ENCODE results near the gene PREB. TPM values are rescaled to one million over a fixed set of nuclear protein-coding genes. Genes with fewer than 3 reads are reported as not detected.
A peak's percentile ranks its signal among the peaks of the same experiment; 100 is the strongest.

Gene PREB
- total and polyA plus RNA-seq, 2 of the 13 experiments (the other 11 are each of a cell fraction or from before 2014, with no cell fraction given): 112 to 192 TPM

- TF ChIP-seq IKZF5 (CRISPR knock-in tag; IDR thresholded peaks at IDR 0.05): no peak
- TF ChIP-seq ERF (CRISPR knock-in tag; IDR thresholded peaks at IDR 0.05): 0 out of 2 replicates have a peak, but pooled peaks have one; percentile 13
- TF ChIP-seq ZNF672 (CRISPR knock-in tag; IDR thresholded peaks at IDR 0.05): no peak
- TF ChIP-seq ZFP82 (CRISPR knock-in tag; IDR thresholded peaks at IDR 0.05; ENCODE audit: borderline replicate concordance): no peak
- no peak for TF ChIP-seq HINFP (CRISPR knock-in tag; IDR thresholded peaks at IDR 0.05; ENCODE audit: low read depth)
- TF ChIP-seq DPF2 (CRISPR knock-in tag; IDR thresholded peaks at IDR 0.05; ENCODE audit: borderline replicate concordance, low read depth): 0 out of 2 replicates have a peak, but pooled peaks have one; percentile 14
- no peak for TF ChIP-seq SUZ12 (IDR thresholded peaks at IDR 0.05; ENCODE audit: low read depth, low read length)
- no peak for TF ChIP-seq ONECUT2 (CRISPR knock-in tag; IDR thresholded peaks at IDR 0.05)
- no peak for TF ChIP-seq PAF1 (CRISPR knock-in tag; IDR thresholded peaks at IDR 0.05)
- no peak for TF ChIP-seq ZBTB2 (CRISPR knock-in tag; IDR thresholded peaks at IDR 0.05; ENCODE audit: low read depth)
- no peak for TF ChIP-seq ZNF615 (CRISPR knock-in tag; IDR thresholded peaks at IDR 0.05; ENCODE audit: borderline replicate concordance)
- no peak for TF ChIP-seq NFYC (CRISPR knock-in tag; IDR thresholded peaks at IDR 0.05)
- no peak for TF ChIP-seq E2F5 (CRISPR knock-in tag; conservative IDR thresholded peaks at IDR 0.05)
- no peak for TF ChIP-seq MED1 (CRISPR knock-in tag; IDR thresholded peaks at IDR 0.05)
- TF ChIP-seq ARNT2 (CRISPR knock-in tag; IDR thresholded peaks at IDR 0.05; ENCODE audit: low read depth): no peak
- no peak for TF ChIP-seq MED13 (CRISPR knock-in tag; IDR thresholded peaks at IDR 0.05)
- TF ChIP-seq KAT7 (CRISPR knock-in tag; IDR thresholded peaks at IDR 0.05; ENCODE audit: borderline replicate concordance): 0 out of 2 replicates have a peak, but pooled peaks have one; percentile 6
- TF ChIP-seq ZUFSP (CRISPR knock-in tag; IDR thresholded peaks at IDR 0.05; ENCODE audit: borderline replicate concordance): no peak
Measured at GRCh38 chr2:27091746-27092695, 42.4 kb downstream of the PREB start (continued).

All from HepG2 (cell line).